ENCODE measurements around the gene AGPAT4.

DNA sequence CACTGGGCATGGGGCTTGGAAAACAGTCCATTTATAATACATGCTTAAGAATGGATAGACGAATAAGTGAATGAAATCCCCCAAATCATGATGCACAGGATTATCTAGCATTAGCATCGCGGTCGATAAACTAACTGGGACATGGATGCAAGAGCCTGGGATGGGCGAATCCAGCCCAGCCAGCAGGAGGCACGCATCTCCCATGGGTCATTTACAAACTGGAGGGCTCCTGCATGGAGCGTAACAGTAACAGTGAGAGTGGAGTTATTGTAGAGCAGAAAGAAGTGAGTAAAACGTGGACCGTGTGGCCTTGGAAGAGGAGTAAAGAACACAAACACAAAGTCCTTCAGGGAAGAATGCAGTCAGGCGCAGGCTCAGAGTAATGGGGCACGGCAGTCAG lies 136.5 kb downstream of the AGPAT4 start:
- no peak for TF ChIP-seq KLF15 (CRISPR knock-in tag; IDR thresholded peaks at IDR 0.05; ENCODE audit: borderline replicate concordance)
- TF ChIP-seq NFYB (CRISPR knock-in tag; IDR thresholded peaks at IDR 0.05) = no peak
- TF ChIP-seq, protein P1, sequence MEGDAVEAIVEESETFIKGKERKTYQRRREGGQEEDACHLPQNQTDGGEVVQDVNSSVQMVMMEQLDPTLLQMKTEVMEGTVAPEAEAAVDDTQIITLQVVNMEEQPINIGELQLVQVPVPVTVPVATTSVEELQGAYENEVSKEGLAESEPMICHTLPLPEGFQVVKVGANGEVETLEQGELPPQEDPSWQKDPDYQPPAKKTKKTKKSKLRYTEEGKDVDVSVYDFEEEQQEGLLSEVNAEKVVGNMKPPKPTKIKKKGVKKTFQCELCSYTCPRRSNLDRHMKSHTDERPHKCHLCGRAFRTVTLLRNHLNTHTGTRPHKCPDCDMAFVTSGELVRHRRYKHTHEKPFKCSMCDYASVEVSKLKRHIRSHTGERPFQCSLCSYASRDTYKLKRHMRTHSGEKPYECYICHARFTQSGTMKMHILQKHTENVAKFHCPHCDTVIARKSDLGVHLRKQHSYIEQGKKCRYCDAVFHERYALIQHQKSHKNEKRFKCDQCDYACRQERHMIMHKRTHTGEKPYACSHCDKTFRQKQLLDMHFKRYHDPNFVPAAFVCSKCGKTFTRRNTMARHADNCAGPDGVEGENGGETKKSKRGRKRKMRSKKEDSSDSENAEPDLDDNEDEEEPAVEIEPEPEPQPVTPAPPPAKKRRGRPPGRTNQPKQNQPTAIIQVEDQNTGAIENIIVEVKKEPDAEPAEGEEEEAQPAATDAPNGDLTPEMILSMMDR (CRISPR knock-in tag; IDR thresholded peaks at IDR 0.05) = no peak
- TF ChIP-seq GABPA (IDR thresholded peaks at IDR 0.05; ENCODE audit: low read depth, low read length) = no peak
- no peak for TF ChIP-seq GABPA (CRISPR knock-in tag; IDR thresholded peaks at IDR 0.05; ENCODE audit: low read depth)
- no peak for TF ChIP-seq MTF1 (CRISPR knock-in tag; IDR thresholded peaks at IDR 0.05)
- TF ChIP-seq, protein P2, sequence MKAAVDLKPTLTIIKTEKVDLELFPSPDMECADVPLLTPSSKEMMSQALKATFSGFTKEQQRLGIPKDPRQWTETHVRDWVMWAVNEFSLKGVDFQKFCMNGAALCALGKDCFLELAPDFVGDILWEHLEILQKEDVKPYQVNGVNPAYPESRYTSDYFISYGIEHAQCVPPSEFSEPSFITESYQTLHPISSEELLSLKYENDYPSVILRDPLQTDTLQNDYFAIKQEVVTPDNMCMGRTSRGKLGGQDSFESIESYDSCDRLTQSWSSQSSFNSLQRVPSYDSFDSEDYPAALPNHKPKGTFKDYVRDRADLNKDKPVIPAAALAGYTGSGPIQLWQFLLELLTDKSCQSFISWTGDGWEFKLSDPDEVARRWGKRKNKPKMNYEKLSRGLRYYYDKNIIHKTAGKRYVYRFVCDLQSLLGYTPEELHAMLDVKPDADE (CRISPR knock-in tag; IDR thresholded peaks at IDR 0.05) = no peak
- TF ChIP-seq, protein P3, sequence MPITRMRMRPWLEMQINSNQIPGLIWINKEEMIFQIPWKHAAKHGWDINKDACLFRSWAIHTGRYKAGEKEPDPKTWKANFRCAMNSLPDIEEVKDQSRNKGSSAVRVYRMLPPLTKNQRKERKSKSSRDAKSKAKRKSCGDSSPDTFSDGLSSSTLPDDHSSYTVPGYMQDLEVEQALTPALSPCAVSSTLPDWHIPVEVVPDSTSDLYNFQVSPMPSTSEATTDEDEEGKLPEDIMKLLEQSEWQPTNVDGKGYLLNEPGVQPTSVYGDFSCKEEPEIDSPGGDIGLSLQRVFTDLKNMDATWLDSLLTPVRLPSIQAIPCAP (CRISPR knock-in tag; IDR thresholded peaks at IDR 0.05; ENCODE audit: low read depth) = no peak
- TF ChIP-seq XRCC5 (optimal IDR thresholded peaks at IDR 0.05; ENCODE audit: low read length) = no peak
- no peak for TF ChIP-seq PRPF4 (IDR thresholded peaks at IDR 0.05; ENCODE audit: low read depth, low read length, poor library complexity, severe bottlenecking)
- no peak for TF ChIP-seq ZNF562 (CRISPR knock-in tag; IDR thresholded peaks at IDR 0.05; ENCODE audit: borderline replicate concordance)
- no peak for TF ChIP-seq TEAD2 (CRISPR knock-in tag; IDR thresholded peaks at IDR 0.05)
- no peak for TF ChIP-seq ZSCAN29 (CRISPR knock-in tag; conservative IDR thresholded peaks at IDR 0.05)

Data from HepG2 (cell line).